HCT116 (cell line): ENCODE data around the gene ZNF853. TPM values are rescaled to one million over a fixed set of nuclear protein-coding genes. Genes with fewer than 3 reads are reported as not detected.

Experiments used
- ATAC-seq: fragments of 200-7000 bp; cut with Tn5 transposase; 2 replicates; pipeline ENCODE4 v1.9.1; 2020; ENCODE audit warnings: mild to moderate bottlenecking, moderate library complexity
- BruUV-seq: library from RNA; stranded (reverse); fragments of 400-500 nt; replicated peaks from 2 replicates; lab custom pipeline; 2021; lab: Mats Ljungman, UMichigan
- CTCF ChIA-PET: fragments of 300-600 bp; sonication (Branson Sonifier 250); formaldehyde crosslinking; loops from one replicate; lab custom pipeline; 2021; ENCODE audit warnings: antibody characterized with exemption; lab: Charles Lee
- POLR2A ChIA-PET: fragments of 300-600, 350-600 bp; sonication (Branson Sonifier 250); formaldehyde crosslinking; loops from one replicate; lab custom pipeline; 2021; ENCODE audit warnings: antibody characterized with exemption; lab: Charles Lee
- RAD21 ChIA-PET, 2 experiments: fragments of 300-600 bp; sonication (Branson Sonifier 250); formaldehyde crosslinking; loops; one replicate each; lab custom pipeline; 2023; ENCODE audit warnings: low total read pairs in 2 of 2; ENCODE audit not compliant: uncharacterized antibody in 2 of 2, unreplicated experiment in 2 of 2, low non-redundant PET in 1 of 2; lab: Charles Lee
- DNase-seq: peaks from one replicate; pipeline ENCODE4 v3.0.0-alpha.2; 2010; ENCODE audit warnings: low read depth, low spot score
- H2AFZ ChIP-seq: fragments of 200-600 bp; shearing (Covaris generic), sonication (generic); 2 replicates; pipeline ENCODE4 v1.6.1; 2017; ENCODE audit warnings: low read depth, mixed run types, mixed read lengths, antibody characterized with exemption, low read length; ENCODE audit not compliant: poor library complexity, severe bottlenecking
- H3K27ac ChIP-seq: 2 replicates; pipeline ENCODE4 v1.5.1; 2012; ENCODE audit warnings: low read depth, low read length
- H3K27me3 ChIP-seq: fragments of 200-600 bp; sonication (generic); 2 replicates; pipeline ENCODE4 v1.6.1; 2016; ENCODE audit warnings: mixed run types, low read length, mixed read lengths; ENCODE audit not compliant: insufficient read depth
- H3K36me3 ChIP-seq, 2 experiments: fragments of 200-500 bp in 1 of 2; fragments of 200-600 bp in 1 of 2; sonication (Bioruptor generic) in 1 of 2; sonication (generic) in 1 of 2; 2 replicates each; pipeline versions ENCODE4 v1.5.1 to v1.6.1; 2014 to 2016; ENCODE audit warnings: low read length in 2 of 2, inconsistent platforms in 1 of 2, mixed read lengths in 1 of 2, mixed run types in 1 of 2; ENCODE audit not compliant: insufficient read depth in 2 of 2, control insufficient read depth in 1 of 2
- H3K4me1 ChIP-seq, 2 experiments: fragments of 200-600 bp in 1 of 2; sonication (generic) in 1 of 2; 2 replicates each; pipeline versions ENCODE4 v1.5.1 to v1.6.1; 2012 to 2017; ENCODE audit warnings: low read length in 2 of 2, inconsistent platforms in 1 of 2, mild to moderate bottlenecking in 1 of 2, mixed read lengths in 1 of 2, mixed run types in 1 of 2, moderate library complexity in 1 of 2; ENCODE audit not compliant: insufficient read depth in 2 of 2, control insufficient read depth in 1 of 2
- H3K4me2 ChIP-seq: fragments of 200-600 bp; sonication (generic); 2 replicates; pipeline ENCODE4 v1.6.1; 2017; ENCODE audit warnings: mixed run types, low read length, mixed read lengths
- H3K4me3 ChIP-seq, 2 experiments: fragments of 200-600 bp in 1 of 2; sonication (generic) in 1 of 2; replicated peaks in 1 of 2; 2 replicates each; pipeline ENCODE4 v1.5.1; 2011 to 2016; ENCODE audit warnings: low read length in 2 of 2, control low read depth in 1 of 2, low read depth in 1 of 2, mild to moderate bottlenecking in 1 of 2, mixed read lengths in 1 of 2, mixed run types in 1 of 2
- H3K79me2 ChIP-seq: fragments of 200-600 bp; sonication (generic); 2 replicates; pipeline ENCODE4 v1.6.1; 2017; ENCODE audit warnings: mild to moderate bottlenecking, mixed run types, low read length, moderate library complexity, mixed read lengths; ENCODE audit not compliant: insufficient read depth
- H3K9ac ChIP-seq: fragments of 200-600 bp; sonication (generic); 2 replicates; pipeline ENCODE4 v1.6.1; 2016; ENCODE audit warnings: low read length, mixed read lengths
- H3K9me2 ChIP-seq: fragments of 200-600 bp; sonication (generic), shearing (Covaris generic); 2 replicates; pipeline ENCODE4 v1.6.1; 2017; ENCODE audit warnings: mixed run types, mild to moderate bottlenecking, moderate library complexity; ENCODE audit not compliant: insufficient read depth
- H3K9me3 ChIP-seq, 2 experiments: fragments of 200-500 bp in 1 of 2; fragments of 200-600 bp in 1 of 2; sonication (Bioruptor generic) in 1 of 2; sonication (generic) in 1 of 2; 2 replicates each; pipeline ENCODE4 v1.6.1; 2014 to 2017; ENCODE audit warnings: low read length in 2 of 2, mixed read lengths in 2 of 2, inconsistent platforms in 1 of 2, low read depth in 1 of 2, mild to moderate bottlenecking in 1 of 2, mixed run types in 1 of 2, moderate library complexity in 1 of 2; ENCODE audit not compliant: control insufficient read depth in 1 of 2, insufficient read depth in 1 of 2
- H4K20me1 ChIP-seq: fragments of 200-600 bp; sonication (generic), shearing (Covaris generic); 2 replicates; pipeline ENCODE4 v1.6.1; 2017; ENCODE audit warnings: mixed run types, mild to moderate bottlenecking, moderate library complexity; ENCODE audit not compliant: insufficient read depth
- CBX3 ChIP-seq: IDR thresholded peaks from 2 replicates; pipeline ENCODE4 v1.6.1; 2012; ENCODE audit warnings: low read depth
- EGR1 ChIP-seq: IDR thresholded peaks from 2 replicates; pipeline ENCODE4 v1.6.1; 2012; ENCODE audit warnings: low read depth
- POLR2A ChIP-seq: IDR thresholded peaks from 2 replicates; pipeline ENCODE4 v1.7.0; 2011; ENCODE audit warnings: borderline replicate concordance; ENCODE audit not compliant: insufficient read depth, insufficient read length; ENCODE audit errors: extremely low read depth
- POLR2AphosphoS5 ChIP-seq: IDR thresholded peaks from 2 replicates; pipeline ENCODE4 v1.6.1; 2011; ENCODE audit warnings: mild to moderate bottlenecking, low read depth, low read length, moderate library complexity
- SIN3A ChIP-seq: IDR thresholded peaks from 2 replicates; pipeline ENCODE4 v1.6.1; 2012; ENCODE audit warnings: low read depth
- TCF7L2 ChIP-seq: IDR thresholded peaks from 2 replicates; pipeline ENCODE4 v1.7.0; 2011; ENCODE audit warnings: borderline replicate concordance, inconsistent platforms; ENCODE audit not compliant: insufficient read depth, insufficient read length; ENCODE audit errors: extremely low read depth
- YY1 ChIP-seq: IDR thresholded peaks from 2 replicates; pipeline ENCODE4 v1.6.1; 2011; ENCODE audit warnings: low read length, low read depth, moderate library complexity, mild to moderate bottlenecking; ENCODE audit not compliant: insufficient replicate concordance; ENCODE audit errors: extremely low read depth
- ZFX ChIP-seq: fragments of 450-650 bp; IDR thresholded peaks from 2 replicates; pipeline ENCODE4 v1.6.1; 2017
- intact Hi-C: fragments of 100-400 bp; cut with micrococcal nuclease; formaldehyde crosslinking; loops from 2 replicates; pipeline ENCODE4 v1.10.0; 2022
- total RNA-seq: library from RNA; stranded (reverse); gene quantifications from one replicate; pipeline ENCODE4 v1.2.1, GENCODE V29; 2021; ENCODE audit not compliant: unreplicated experiment
- TF ChIP-seq, protein P1 (sequence below), 3 experiments: fragments of 200-600 bp in 1 of 3; sonication (generic) in 1 of 3; IDR thresholded peaks in 2 of 3; conservative IDR thresholded peaks in 1 of 3; 2 replicates each; pipeline ENCODE4 v1.5.1; 2012 to 2017; ENCODE audit warnings: low read depth in 2 of 3, low read length in 2 of 3, antibody characterized with exemption in 1 of 3, borderline replicate concordance in 1 of 3, control low read depth in 1 of 3, mild to moderate bottlenecking in 1 of 3, mixed read lengths in 1 of 3, mixed run types in 1 of 3, moderate library complexity in 1 of 3; ENCODE audit not compliant: insufficient read depth in 1 of 3

Gene ZNF853
- total RNA-seq, 1 experiment from 2014 or later = 0.05 TPM

DNA sequence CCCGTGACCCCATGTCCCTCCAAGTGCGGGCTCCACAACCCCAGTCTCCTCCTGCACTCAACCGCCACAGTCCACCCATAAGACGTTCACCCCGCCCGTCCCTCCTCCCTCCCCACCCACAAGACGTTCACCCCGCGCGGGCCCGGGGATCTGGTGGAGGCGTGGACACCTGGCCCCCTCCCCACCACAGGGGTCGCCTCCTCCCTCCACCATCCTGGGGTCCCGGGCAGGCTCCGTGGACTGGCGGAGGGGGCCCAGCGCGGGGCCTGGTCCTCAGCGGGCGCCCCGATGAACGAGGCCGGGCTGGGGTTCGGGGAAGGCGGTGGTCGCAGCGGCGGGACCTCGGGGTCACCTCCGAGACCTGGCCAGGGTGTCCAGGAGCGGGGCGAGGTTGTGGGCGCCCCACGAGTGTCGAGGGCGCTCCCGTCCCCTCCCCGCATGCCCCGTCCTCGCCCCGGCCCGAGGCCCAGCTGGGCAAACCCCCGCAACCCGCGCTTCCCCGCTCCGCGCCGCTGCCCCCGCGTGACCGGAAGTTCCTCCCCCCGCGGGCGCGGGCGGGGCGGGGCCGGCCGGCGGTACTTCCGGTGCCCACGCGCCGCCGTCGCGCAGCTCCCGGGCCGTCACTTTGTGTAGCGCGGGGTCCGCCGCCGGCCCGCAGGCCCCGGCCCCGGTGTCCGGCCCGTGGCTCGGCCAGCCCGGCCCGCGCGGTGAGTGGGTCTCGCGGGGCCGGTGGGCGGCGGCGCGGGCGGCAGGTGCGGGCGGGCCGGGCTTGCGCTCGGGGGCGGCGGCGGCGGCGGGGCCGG is 21.5 kb downstream of the ZNF853 start, which contains the start of gene ZNF316:
TSS of gene ZNF316 (plus strand) at position 578 of the 803 bp plus-strand sequence. CDS start 5,092 bp downstream, outside the sequence.
- DNase-seq = no peak
- Histone ChIP-seq H3K4me2 (peak within 1 kb of the TSS; percentile 94), H2AFZ (no peak within 1 kb of the TSS), H3K4me3 (peak within 1 kb of the TSS; percentile 65 to 82), H3K9ac (peak within 1 kb of the TSS; percentile 74), H4K20me1 (no peaks in the 10 kb centered on the region), H3K4me1 (peaks cover 2 to 17% of the 10 kb centered on the region in 2 experiments; a peak in 2 of 4 replicates), H3K27me3 (no peaks in the 10 kb centered on the region), H3K36me3 (peaks cover 2 to 14% of the 10 kb centered on the region in 2 experiments; a peak in 2 of 4 replicates), H3K79me2 (peaks cover 44% of the 10 kb centered on the region), H3K27ac (peak within 1 kb of the TSS; percentile 79), H3K9me3 (no peaks in the 10 kb centered on the region)
- intact Hi-C loops = no loop called here
- peak; percentile 56 for ATAC-seq
- no TSS peak for BruUV-seq
- CTCF ChIA-PET = no interaction called here
- RAD21 ChIA-PET = no interaction called here
- TF ChIP-seq EGR1 = no peak
- TF ChIP-seq CBX3 = no peak
- no peak for TF ChIP-seq TCF7L2
- TF ChIP-seq SIN3A = 0 out of 2 replicates have a peak, but pooled peaks have one; percentile 41
- peak; percentile 72 for TF ChIP-seq POLR2AphosphoS5
- TF ChIP-seq ZFX = peak; percentile 43; the same call in 1 of the 2 replicates
- no peak for TF ChIP-seq YY1
- TF ChIP-seq POLR2A = no peak
- TF ChIP-seq, all 23 proteins: peak for 3
- POLR2A ChIA-PET = no interaction called here
- H3K9me2 ChIP-seq = no peaks in the 10 kb centered on the region

DNA sequence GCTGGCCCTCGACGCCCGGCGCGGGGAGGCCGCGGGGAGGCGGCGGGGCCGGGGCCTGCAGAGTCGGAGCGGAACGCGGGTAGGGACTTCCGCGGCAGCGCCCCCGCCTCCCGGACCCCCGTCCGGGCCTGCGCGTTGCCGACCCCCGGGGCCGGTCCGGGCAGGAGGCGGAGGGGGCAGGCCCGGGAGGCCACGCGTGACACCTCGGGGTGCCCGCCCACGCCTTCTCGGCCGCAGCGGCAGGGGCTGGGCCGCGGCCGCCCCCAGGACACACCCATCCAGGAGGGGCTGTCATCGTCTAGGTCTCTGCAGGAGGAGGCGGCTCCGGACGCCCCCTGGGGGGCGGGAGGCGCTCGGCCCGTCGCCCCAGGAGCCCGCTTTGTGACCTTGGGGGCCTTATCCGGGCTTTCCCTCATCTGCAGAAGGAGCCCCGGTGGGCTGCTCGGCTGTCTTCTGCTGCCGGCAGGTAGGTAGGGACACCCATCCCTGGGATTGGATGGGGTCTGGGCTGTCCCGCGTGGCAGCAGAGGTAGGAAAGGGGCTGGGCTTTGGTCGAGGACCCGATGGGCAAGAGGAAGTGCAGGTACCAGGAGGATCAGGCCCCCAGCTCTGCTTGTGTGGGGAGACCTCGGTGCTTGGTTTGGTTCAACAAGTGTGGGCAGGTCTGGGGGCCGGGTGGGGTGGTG is 22.3 kb downstream of the ZNF853 start:
- Histone ChIP-seq H3K9ac (peak overlapping the region; percentile 62), H3K4me1 (peaks cover 2 to 17% of the 10 kb centered on the region in 2 experiments; a peak in 2 of 4 replicates), H3K79me2 (peaks cover 44% of the 10 kb centered on the region), H3K9me2 (no peaks in the 10 kb centered on the region), H4K20me1 (no peaks in the 10 kb centered on the region), H3K27me3 (no peaks in the 10 kb centered on the region), H3K27ac (peak overlapping the region; percentile 79; the same call in 1 of the 2 replicates), H3K36me3 (peaks cover 8 to 14% of the 10 kb centered on the region in 2 experiments; a peak in 2 of 4 replicates)
- peak; percentile 78 for ATAC-seq
- DNase-seq = no peak
- intact Hi-C loops = no loop called here
- POLR2A ChIA-PET = no interaction called here
- no TSS peak for BruUV-seq
- TF ChIP-seq EGR1 = peak; percentile 59; the same call in 1 of the 2 replicates
- TF ChIP-seq ZFX = 0 out of 2 replicates have a peak, but pooled peaks have one; percentile 33
- TF ChIP-seq, protein P1, sequence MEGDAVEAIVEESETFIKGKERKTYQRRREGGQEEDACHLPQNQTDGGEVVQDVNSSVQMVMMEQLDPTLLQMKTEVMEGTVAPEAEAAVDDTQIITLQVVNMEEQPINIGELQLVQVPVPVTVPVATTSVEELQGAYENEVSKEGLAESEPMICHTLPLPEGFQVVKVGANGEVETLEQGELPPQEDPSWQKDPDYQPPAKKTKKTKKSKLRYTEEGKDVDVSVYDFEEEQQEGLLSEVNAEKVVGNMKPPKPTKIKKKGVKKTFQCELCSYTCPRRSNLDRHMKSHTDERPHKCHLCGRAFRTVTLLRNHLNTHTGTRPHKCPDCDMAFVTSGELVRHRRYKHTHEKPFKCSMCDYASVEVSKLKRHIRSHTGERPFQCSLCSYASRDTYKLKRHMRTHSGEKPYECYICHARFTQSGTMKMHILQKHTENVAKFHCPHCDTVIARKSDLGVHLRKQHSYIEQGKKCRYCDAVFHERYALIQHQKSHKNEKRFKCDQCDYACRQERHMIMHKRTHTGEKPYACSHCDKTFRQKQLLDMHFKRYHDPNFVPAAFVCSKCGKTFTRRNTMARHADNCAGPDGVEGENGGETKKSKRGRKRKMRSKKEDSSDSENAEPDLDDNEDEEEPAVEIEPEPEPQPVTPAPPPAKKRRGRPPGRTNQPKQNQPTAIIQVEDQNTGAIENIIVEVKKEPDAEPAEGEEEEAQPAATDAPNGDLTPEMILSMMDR (IDR thresholded peaks at IDR 0.05 in 2 of 3, conservative IDR thresholded peaks at IDR 0.05 in 1 of 3; ENCODE audit: borderline replicate concordance in 1 of 3, insufficient read depth in 1 of 3, low read depth in 2 of 3, low read length in 2 of 3) = peak in 2 of 3 experiments; percentile 11 to 24; a peak in 1 of 6 replicates
- TF ChIP-seq TCF7L2 = no peak
- TF ChIP-seq, all 23 proteins: peak for 3
- RAD21 ChIA-PET = no interaction called here
- Histone ChIP-seq H2AFZ (no peak overlapping the region), H3K9me3 (no peaks in the 10 kb centered on the region), H3K4me2 (peak overlapping the region; percentile 88), H3K4me3 (peak overlapping the region; percentile 65 to 71)
- CTCF ChIA-PET = no interaction called here
